ENCODE measurements around the gene MRFAP1L1.

- TF ChIP-seq CTCF (IDR thresholded peaks at IDR 0.05 in 4 of 5, conservative IDR thresholded peaks at IDR 0.05 in 1 of 5) (no peak), POLR2A (IDR thresholded peaks at IDR 0.05) (no peak)
Measured at GRCh38 chr4:6663596-6664393, 45.9 kb downstream of the MRFAP1L1 start.

All from gastrocnemius medialis (tissue), 4 donors.